ENCODE measurements around the gene IFIH1. TPM values are rescaled to one million over a fixed set of nuclear protein-coding genes. Genes with fewer than 3 reads are reported as not detected.

The IFIH1 gene
- total and polyA plus RNA-seq, 7 donors: 8.8 to 16.0 (median 11.2) TPM

GRCh38 chr2:162234620-162235462 is 83.6 kb downstream of the IFIH1 start:
- intact Hi-C loops (cut with DNase I): no loop called here
- Histone ChIP-seq H3K9me3 (peaks cover 0 to 1% (median 0%) of the 10 kb centered on the region in 4 donors), H3K4me3 (no peak overlapping the region), H3K27me3 (no peaks in the 10 kb centered on the region), H3K36me3 (no peaks in the 10 kb centered on the region), H3K27ac (no peak overlapping the region), H3K4me1 (no peaks in the 10 kb centered on the region)
- peak; percentile 64 for DNase-seq
- TF ChIP-seq POLR2A (IDR thresholded peaks at IDR 0.05): no peak
- no peak for TF ChIP-seq EP300 (IDR thresholded peaks at IDR 0.05)
- no peak for TF ChIP-seq POLR2AphosphoS5 (IDR thresholded peaks at IDR 0.05)
- TF ChIP-seq CTCF (IDR thresholded peaks at IDR 0.05): no peak
- WGBS, 2 donors: 95 to 96% methylated on average over 38 of the region's 38 CpGs

GRCh38 chr2:162233197-162233596 is 85.3 kb downstream of the IFIH1 start:
- intact Hi-C loops (cut with DNase I): no loop called here
- Histone ChIP-seq H3K36me3 (no peaks in the 10 kb centered on the region), H3K4me3 (no peak overlapping the region), H3K4me1 (no peaks in the 10 kb centered on the region), H3K27me3 (no peaks in the 10 kb centered on the region), H3K27ac (peak overlapping the region in 1 of 4 donors; percentile 39), H3K9me3 (peaks cover 0 to 1% (median 0%) of the 10 kb centered on the region in 4 donors)
- DNase-seq: no peak
- WGBS, 2 donors: 67 to 77% methylated on average over 1 of the region's 1 CpG
- no peak for TF ChIP-seq EP300 (IDR thresholded peaks at IDR 0.05)
- no peak for TF ChIP-seq POLR2AphosphoS5 (IDR thresholded peaks at IDR 0.05)
- no peak for TF ChIP-seq POLR2A (IDR thresholded peaks at IDR 0.05)
- TF ChIP-seq CTCF (IDR thresholded peaks at IDR 0.05): no peak

- H3K36me3 ChIP-seq: no peaks in the 10 kb centered on the region
- TF ChIP-seq POLR2AphosphoS5 (IDR thresholded peaks at IDR 0.05) (no peak), EP300 (IDR thresholded peaks at IDR 0.05) (no peak), POLR2A (IDR thresholded peaks at IDR 0.05) (no peak), CTCF (IDR thresholded peaks at IDR 0.05) (no peak)
Measured at GRCh38 chr2:162232671-162233070, 85.8 kb downstream of the IFIH1 start.

GRCh38 chr2:162232027-162232426 is 86.5 kb downstream of the IFIH1 start:
- Histone ChIP-seq H3K4me3 (no peak overlapping the region), H3K27me3 (no peaks in the 10 kb centered on the region), H3K4me1 (no peaks in the 10 kb centered on the region), H3K36me3 (no peaks in the 10 kb centered on the region), H3K27ac (no peak overlapping the region), H3K9me3 (peaks cover 0 to 1% (median 0%) of the 10 kb centered on the region in 4 donors)
- TF ChIP-seq POLR2AphosphoS5 (IDR thresholded peaks at IDR 0.05) (no peak), CTCF (IDR thresholded peaks at IDR 0.05) (no peak), EP300 (IDR thresholded peaks at IDR 0.05) (no peak), POLR2A (IDR thresholded peaks at IDR 0.05) (no peak)
- WGBS, 2 donors: 77 to 81% methylated on average over 2 of the region's 2 CpGs
- intact Hi-C loops (cut with DNase I): no loop called here
- DNase-seq: no peak

More at GRCh38 chr2:162232671-162233070, 85.8 kb downstream of the IFIH1 start:
- Histone ChIP-seq H3K9me3 (peaks cover 0 to 1% (median 0%) of the 10 kb centered on the region in 4 donors), H3K27me3 (no peaks in the 10 kb centered on the region), H3K4me1 (no peaks in the 10 kb centered on the region), H3K4me3 (no peak overlapping the region), H3K27ac (peak overlapping the region in 1 of 4 donors; percentile 39)
- intact Hi-C loops (cut with DNase I): no loop called here
- WGBS, 2 donors: 78 to 82% methylated on average over 2 of the region's 2 CpGs
- no peak for DNase-seq
